B cell (primary cell): ENCODE measurements around the gene CYP4F3. TPM values are rescaled to one million over a fixed set of nuclear protein-coding genes. Genes with fewer than 3 reads are reported as not detected.

Experiments
- ATAC-seq: fragments of 200-7000 bp; cut with Tn5 transposase; one replicate; pipeline ENCODE4 v1.10.0; 2021; ENCODE audit warnings: low read depth, mild to moderate bottlenecking, moderate number of reproducible peaks, moderate library complexity
- CTCF ChIA-PET: fragments of 350-600 bp; sonication (Branson Sonifier 250); formaldehyde crosslinking; loops from one replicate; lab custom pipeline; 2021; ENCODE audit warnings: antibody characterized with exemption, inconsistent platforms; lab: Charles Lee
- POLR2A ChIA-PET: fragments of 350-600 bp; sonication (Branson Sonifier 250); formaldehyde crosslinking; loops from one replicate; lab custom pipeline; 2021; ENCODE audit warnings: antibody characterized with exemption; lab: Charles Lee
- DNase-seq: peaks from one replicate; pipeline ENCODE4 v3.0.0; 2013
- H2AFZ ChIP-seq: 2 replicates; pipeline ENCODE4 v1.6.1; 2012; ENCODE audit warnings: mild to moderate bottlenecking, low read depth, low read length; ENCODE audit not compliant: insufficient read depth, poor library complexity, severe bottlenecking
- H3K27ac ChIP-seq, 2 donors: 1 replicate in 1 of 2; 2 replicates in 1 of 2; pipeline ENCODE4 v1.5.1; 2012 to 2013; ENCODE audit warnings: low read length in 2 of 2, mild to moderate bottlenecking in 2 of 2, moderate library complexity in 1 of 2
- H3K27me3 ChIP-seq, 4 experiments: fragments of 200-600 bp in 1 of 4; sonication (generic) in 1 of 4; replicated peaks in 1 of 4; 1 replicate in 2 of 4; 2 replicates in 2 of 4; pipeline versions ENCODE4 v1.6.1 to v1.7.0; 2013 to 2016; ENCODE audit warnings: low read length in 3 of 4, mild to moderate bottlenecking in 2 of 4, mixed read lengths in 1 of 4, moderate library complexity in 1 of 4; ENCODE audit not compliant: insufficient read depth in 4 of 4, control insufficient read depth in 3 of 4; ENCODE audit errors: control extremely low read depth in 1 of 4
- H3K36me3 ChIP-seq, 2 experiments: replicated peaks in 1 of 2; 1 replicate in 1 of 2; 2 replicates in 1 of 2; pipeline versions ENCODE4 v1.6.1 to v1.7.1; 2013; ENCODE audit warnings: low read length in 1 of 2; ENCODE audit not compliant: insufficient read depth in 2 of 2, control insufficient read depth in 1 of 2; ENCODE audit errors: control extremely low read depth in 1 of 2, extremely low read depth in 1 of 2
- H3K4me1 ChIP-seq, 2 donors: fragments of 200-600 bp in 1 of 2; sonication (generic) in 1 of 2; 1 replicate in 1 of 2; 2 replicates in 1 of 2; pipeline versions ENCODE4 v1.5.1 to v1.6.1; 2013 to 2017; ENCODE audit warnings: low read length in 2 of 2; ENCODE audit not compliant: control insufficient read depth in 2 of 2, insufficient read depth in 2 of 2
- H3K4me2 ChIP-seq: replicated peaks from 2 replicates; pipeline ENCODE3; 2012; ENCODE audit warnings: mild to moderate bottlenecking, low read depth, low read length; ENCODE audit not compliant: poor library complexity, severe bottlenecking
- H3K4me3 ChIP-seq, 5 experiments: fragments of 200-600 bp in 1 of 5; sonication (generic) in 1 of 5; 1 replicate in 3 of 5; 2 replicates in 2 of 5; pipeline versions ENCODE4 v1.5.1 to v1.7.0; 2011 to 2016; ENCODE audit warnings: low read length in 4 of 5, mild to moderate bottlenecking in 4 of 5, low read depth in 2 of 5, control low read depth in 1 of 5, moderate library complexity in 1 of 5; ENCODE audit not compliant: insufficient read depth in 1 of 5; ENCODE audit errors: control extremely low read depth in 1 of 5, extremely low read depth in 1 of 5
- H3K79me2 ChIP-seq: fragments of 200-600 bp; sonication (generic); one replicate; pipeline ENCODE4 v1.6.0; 2016; ENCODE audit warnings: low read length; ENCODE audit not compliant: control insufficient read depth, insufficient read depth
- H3K9ac ChIP-seq: fragments of 200-600 bp; sonication (generic); 2 replicates; pipeline ENCODE4 v1.6.1; 2017; ENCODE audit warnings: mild to moderate bottlenecking, low read length, moderate library complexity
- H3K9me3 ChIP-seq, 3 donors: one replicate each; pipeline versions ENCODE4 v1.6.1 to v1.7.1; 2013; ENCODE audit warnings: low read length in 2 of 3; ENCODE audit not compliant: control insufficient read depth in 2 of 3, insufficient read depth in 1 of 3; ENCODE audit errors: control extremely low read depth in 1 of 3
- H4K20me1 ChIP-seq: 2 replicates; pipeline ENCODE4 v1.6.0; 2012; ENCODE audit warnings: mild to moderate bottlenecking, low read length; ENCODE audit not compliant: insufficient read depth, control insufficient read depth, poor library complexity, severe bottlenecking
- H3K27ac Mint-ChIP-seq: one replicate; pipeline ENCODE4 v1.8.0; 2021; ENCODE audit warnings: mixed read lengths
- H3K27me3 Mint-ChIP-seq: one replicate; pipeline ENCODE4 v1.8.0; 2021; ENCODE audit warnings: mixed read lengths
- H3K4me1 Mint-ChIP-seq: one replicate; pipeline ENCODE4 v1.8.0; 2021; ENCODE audit warnings: mixed read lengths
- H3K4me3 Mint-ChIP-seq: one replicate; pipeline ENCODE4 v1.8.0; 2021; ENCODE audit warnings: mixed read lengths
- H3K9me3 Mint-ChIP-seq: one replicate; pipeline ENCODE4 v1.8.0; 2022; ENCODE audit warnings: mixed read lengths; ENCODE audit not compliant: insufficient read depth
- CTCF ChIP-seq: fragments of 200-600 bp; IDR thresholded peaks from one replicate; pipeline ENCODE4 v1.8.0; 2022; ENCODE audit warnings: antibody characterized with exemption, mild to moderate bottlenecking
- EZH2 ChIP-seq: IDR thresholded peaks from 2 replicates; pipeline ENCODE4 v1.6.1; 2012; ENCODE audit warnings: borderline replicate concordance, low read depth, mild to moderate bottlenecking, moderate library complexity, low read length; ENCODE audit not compliant: insufficient read depth, poor library complexity, severe bottlenecking
- WGBS: methylation state at CpG from one replicate; pipeline ENCODE4 v1.1.5; 2013; ENCODE audit warnings: missing lambda C conversion rate; ENCODE audit not compliant: insufficient coverage; 5-methylcytosine and 5-hydroxymethylcytosine counted together
- intact Hi-C: fragments of 100-400 bp; cut with micrococcal nuclease; formaldehyde crosslinking; loops from one replicate; pipeline ENCODE4 v1.10.0; 2022
- polyA plus RNA-seq: library from polyadenylated mRNA; depleted of rRNA; stranded (reverse); fragments of >200 nt; gene quantifications from 2 replicates; pipeline ENCODE4 v1.2.3, GENCODE V29; 2012
- total RNA-seq, 2 donors: library from RNA; stranded (reverse); fragments of 120-200 nt in 1 of 2; gene quantifications; 1 replicate in 1 of 2; 2 replicates in 1 of 2; pipeline versions ENCODE4 v1.2.3 to v1.2.4, GENCODE V29; 2013 to 2022

CYP4F3 gene
- total and polyA plus RNA-seq, 2 donors (not counting 1 experiment from before 2014, with no cell fraction given): not detected

- Mint-ChIP-seq H3K4me1 (no peaks in the 10 kb centered on the region), H3K9me3 (no peaks in the 10 kb centered on the region), H3K4me3 (no peak overlapping the region), H3K27ac (no peak overlapping the region), H3K27me3 (peaks cover 33% of the 10 kb centered on the region)
- no peaks in the 10 kb centered on the region for H3K79me2 ChIP-seq
- DNase-seq (no peak), ATAC-seq (no peak)
- H3K27ac ChIP-seq: no peak overlapping the region
- H3K9ac ChIP-seq: no peak overlapping the region
- H4K20me1 ChIP-seq: no peaks in the 10 kb centered on the region
- H3K4me1 ChIP-seq: no peaks in the 10 kb centered on the region
- peaks cover 0 to 3% (median 0%) of the 10 kb centered on the region in 3 donors for H3K9me3 ChIP-seq
- no peak overlapping the region for H3K4me2 ChIP-seq
- H3K4me3 ChIP-seq: no peak overlapping the region
- H2AFZ ChIP-seq: no peak overlapping the region
- peaks cover 0 to 9% (median 1%) of the 10 kb centered on the region in 4 experiments for H3K27me3 ChIP-seq
- TF ChIP-seq EZH2: no peak
- TF ChIP-seq CTCF: no peak
- intact Hi-C loops: no loop called here
- 27% methylated on average over 1 of the region's 1 CpG for WGBS
- POLR2A ChIA-PET: no interaction called here
- CTCF ChIA-PET: no interaction called here
- H3K36me3 ChIP-seq: no peaks in the 10 kb centered on the region
Measured at GRCh38 chr19:15666186-15666585, 25.5 kb downstream of the CYP4F3 start.

- Histone ChIP-seq H4K20me1 (no peaks in the 10 kb centered on the region), H3K4me1 (no peaks in the 10 kb centered on the region), H3K4me2 (no peak overlapping the region), H3K9ac (no peak overlapping the region), H3K79me2 (no peaks in the 10 kb centered on the region), H3K27me3 (peaks cover 0 to 9% (median 1%) of the 10 kb centered on the region in 4 experiments), H3K4me3 (no peak overlapping the region), H3K9me3 (peaks cover 0 to 3% (median 0%) of the 10 kb centered on the region in 3 donors), H2AFZ (no peak overlapping the region), H3K27ac (no peak overlapping the region), H3K36me3 (no peaks in the 10 kb centered on the region)
- no peak for TF ChIP-seq CTCF
- TF ChIP-seq EZH2: no peak
- Mint-ChIP-seq H3K27me3 (peaks cover 29% of the 10 kb centered on the region), H3K4me3 (no peak overlapping the region), H3K27ac (no peak overlapping the region), H3K4me1 (no peaks in the 10 kb centered on the region), H3K9me3 (no peaks in the 10 kb centered on the region)
- ChIA-PET POLR2A (no interaction called here), CTCF (no interaction called here)
- intact Hi-C loops: no loop called here
- 86% methylated on average over 1 of the region's 4 CpGs for WGBS
- no peak for DNase-seq
- no peak for ATAC-seq
Measured at GRCh38 chr19:15666883-15667282, 26.2 kb downstream of the CYP4F3 start.
